Measurements from ENCODE around the gene TBC1D9.

The TBC1D9 gene

DNA sequence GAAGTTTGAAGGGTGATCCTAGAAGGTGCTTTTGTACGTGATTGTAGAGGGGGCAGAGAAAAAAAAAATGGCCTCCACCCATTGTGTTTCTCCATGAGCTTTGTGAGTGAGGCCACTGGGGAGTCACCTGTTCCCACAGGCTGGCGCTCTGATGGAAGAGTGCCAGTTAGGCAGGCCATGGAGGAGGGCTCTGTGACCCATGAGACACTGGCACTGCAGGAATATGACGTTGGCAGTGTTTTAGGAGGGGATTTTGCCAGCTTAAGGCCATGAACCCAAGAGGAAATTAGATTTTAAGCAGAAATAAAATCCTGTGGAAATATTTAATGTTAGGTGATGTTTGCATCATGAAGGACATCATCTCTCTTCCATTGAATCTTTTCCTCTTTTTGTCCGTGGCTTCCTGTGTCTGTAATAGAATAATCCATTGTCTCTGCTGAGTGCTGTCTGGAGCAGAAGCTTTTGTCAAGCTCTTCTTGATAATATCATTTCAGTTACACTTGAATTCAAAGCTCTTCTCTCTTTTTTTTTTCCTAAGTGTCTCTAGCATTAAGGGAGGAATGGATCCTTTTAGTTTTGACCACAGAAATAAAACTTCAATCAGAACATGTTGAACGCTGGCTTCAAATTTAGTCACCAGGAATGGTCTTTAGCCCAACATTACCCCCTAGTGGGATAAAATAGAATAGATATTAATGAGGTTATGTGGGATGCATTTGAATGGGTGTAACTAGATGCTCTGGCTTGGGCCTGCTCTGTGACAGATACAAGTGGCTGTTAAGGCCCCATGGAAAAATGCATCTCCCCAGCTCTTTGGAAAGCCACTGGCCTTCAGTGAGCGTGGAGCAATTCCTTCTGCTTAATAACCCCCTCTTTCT is 146.4 kb downstream of the TBC1D9 start:
- DNase-seq: peak; percentile 75

DNA sequence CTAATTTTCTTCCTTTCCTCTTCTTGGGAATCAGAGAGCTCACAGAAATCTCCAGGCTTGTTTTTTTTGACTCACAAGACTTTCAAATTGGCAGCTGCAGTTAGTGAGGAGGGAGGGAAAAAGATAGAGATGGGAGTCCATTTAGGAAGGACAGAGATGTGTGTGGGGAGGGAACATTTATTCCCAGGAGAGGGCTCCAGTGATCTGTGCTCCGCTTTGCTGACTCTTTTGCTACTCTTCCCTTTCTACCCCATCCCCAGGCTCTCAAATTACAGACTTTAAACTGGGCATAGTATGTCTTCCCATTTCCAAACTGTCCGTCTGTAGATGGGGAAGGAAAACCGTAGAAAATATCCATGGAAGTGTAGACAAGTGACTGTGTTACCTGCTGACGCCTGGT is 148.3 kb downstream of the TBC1D9 start:
- no peak for DNase-seq

GRCh38 chr4:140604544-140604943 is 151.6 kb downstream of the TBC1D9 start:
- no peak for DNase-seq

- DNase-seq: no peak
These were observed 152.9 kb downstream of the TBC1D9 start for GRCh38 chr4:140603286-140603685.

DNA sequence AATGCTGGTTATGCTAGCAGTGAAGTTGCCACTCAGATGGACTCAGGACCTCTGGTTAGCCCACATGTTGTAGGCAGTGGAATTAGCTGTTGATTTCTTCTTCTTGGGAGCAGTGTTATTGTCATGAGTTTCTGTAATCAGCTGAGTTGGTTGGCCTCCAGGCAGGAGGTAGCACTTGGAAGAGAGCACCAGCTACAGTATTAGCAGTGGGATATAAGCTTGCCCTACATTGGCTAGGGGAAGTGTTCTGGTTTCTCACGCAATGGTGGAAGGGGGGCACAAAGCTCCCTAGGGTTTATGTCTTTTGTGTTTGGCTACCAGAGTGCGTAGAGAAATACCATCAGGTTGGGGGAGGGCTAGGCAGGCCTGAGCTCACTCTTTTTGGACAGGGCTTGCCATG is 153.5 kb downstream of the TBC1D9 start:
- no peak for DNase-seq

GRCh38 chr4:140600408-140600807 is 155.8 kb downstream of the TBC1D9 start:
- no peak for DNase-seq

DNA sequence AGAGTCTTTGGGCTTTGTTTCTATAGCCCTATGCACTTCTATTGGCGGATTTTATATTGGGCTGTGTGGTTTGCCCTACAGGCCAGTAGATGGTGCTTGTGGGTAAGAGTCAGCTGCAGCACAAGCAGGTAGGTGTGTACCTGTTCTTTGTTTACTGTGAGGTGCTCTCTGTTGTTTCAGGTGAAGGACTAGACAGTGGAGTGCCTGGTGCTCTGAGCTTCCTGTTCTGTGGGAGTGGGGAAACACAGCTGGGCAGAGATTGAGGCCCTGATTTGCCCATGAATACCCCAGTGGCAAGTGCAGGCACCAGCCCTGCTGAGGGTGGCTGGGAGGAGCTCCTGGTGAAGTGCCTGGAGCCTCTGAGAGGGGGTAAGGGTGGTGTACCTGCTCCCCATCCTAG is 161.1 kb downstream of the TBC1D9 start:
- DNase-seq: peak; percentile 27

GRCh38 chr4:140584439-140584838 is 171.7 kb downstream of the TBC1D9 start:
- no peak for DNase-seq

DNA sequence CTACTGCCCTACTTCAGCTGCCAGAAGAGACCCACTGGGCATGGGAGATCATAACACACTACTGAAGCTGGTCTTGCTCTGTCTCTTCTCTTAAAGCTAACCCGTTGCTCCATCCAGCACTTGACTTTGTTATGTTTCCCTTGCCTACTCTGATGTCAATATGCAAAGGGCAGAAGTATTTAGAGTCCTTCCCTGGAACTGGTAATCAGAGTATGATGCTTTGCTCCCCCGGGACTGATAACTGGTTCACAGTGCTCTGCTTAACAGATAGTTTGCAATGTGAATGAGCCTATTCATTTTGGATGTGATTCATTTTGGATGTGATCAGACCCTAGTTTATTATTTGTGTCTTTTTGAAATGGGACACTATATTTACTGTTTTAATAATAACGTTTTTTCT is 175.1 kb downstream of the TBC1D9 start:
- no peak for DNase-seq

DNA sequence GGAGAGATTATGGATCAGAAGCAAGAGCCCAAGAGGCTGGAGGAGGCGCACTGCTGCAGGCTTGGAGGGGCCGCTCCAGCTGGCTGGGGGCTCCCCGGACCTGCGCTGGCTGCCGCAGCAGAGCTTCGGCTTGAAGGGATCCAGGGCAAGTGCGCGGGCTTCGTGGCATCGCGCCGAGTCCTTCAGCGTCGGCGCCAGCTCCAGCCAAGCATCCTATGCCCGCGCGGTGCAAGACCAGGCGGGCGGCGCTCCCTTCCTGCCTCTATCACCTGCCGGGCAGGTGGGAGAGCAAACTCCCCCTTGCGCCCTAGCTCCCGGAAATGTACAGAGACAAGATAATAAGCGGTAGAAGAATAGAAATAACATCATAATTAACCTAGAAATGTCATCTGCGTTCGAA is 176.9 kb downstream of the TBC1D9 start:
- DNase-seq: peak; percentile 9

GRCh38 chr4:140575489-140575888 is 180.7 kb downstream of the TBC1D9 start:
- no peak for DNase-seq

DNA sequence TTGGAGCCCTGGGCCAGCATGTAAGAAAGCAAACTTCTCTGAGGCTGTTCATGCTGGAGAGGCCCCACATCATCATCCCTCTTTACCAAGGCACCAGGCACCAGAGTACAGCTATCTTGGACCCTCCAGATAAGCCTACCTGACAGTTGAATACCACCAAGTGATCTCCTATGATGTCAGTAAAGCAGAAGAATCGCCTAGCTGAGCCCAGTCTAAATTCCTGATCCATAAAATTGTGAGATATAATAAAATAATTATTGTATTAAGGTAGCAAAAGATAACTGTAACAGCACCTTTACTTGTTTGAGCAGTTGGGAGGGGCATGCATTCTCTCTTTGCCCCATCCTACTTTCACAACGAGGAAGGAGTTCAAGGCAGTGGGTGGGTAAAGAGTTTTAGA is 184.6 kb downstream of the TBC1D9 start:
- no peak for DNase-seq

Data from NCI-H82 (cell line).